HepG2 (cell line): ENCODE measurements around the gene RPS2. TPM values are rescaled to one million over a fixed set of nuclear protein-coding genes. Genes with fewer than 3 reads are reported as not detected.

Experiments
- EHMT2 ChIP-seq: fragments of 200-600 bp; sonication (generic); IDR thresholded peaks from 2 replicates; pipeline ENCODE4 v1.7.0; 2017; ENCODE audit warnings: antibody characterized with exemption, low read depth, low read length, borderline replicate concordance
- GFI1 ChIP-seq: sonication (generic); formaldehyde crosslinking; IDR thresholded peaks from 2 replicates; pipeline ENCODE4 v1.5.0; 2020; ENCODE audit warnings: missing genetic modification reagents, mild to moderate bottlenecking, borderline replicate concordance
- NFRKB ChIP-seq: fragments of 450-650 bp; IDR thresholded peaks from 2 replicates; pipeline ENCODE4 v1.6.1; 2017
- PITX1 ChIP-seq: sonication (generic); formaldehyde crosslinking; IDR thresholded peaks from 2 replicates; pipeline ENCODE4 v1.5.1; 2020; ENCODE audit warnings: mild to moderate bottlenecking, missing genetic modification reagents
- RFX1 ChIP-seq: fragments of 450-650 bp; IDR thresholded peaks from 2 replicates; pipeline ENCODE4 v1.6.1; 2017
- SRY ChIP-seq: sonication (generic); formaldehyde crosslinking; IDR thresholded peaks from 2 replicates; pipeline ENCODE4 v1.8.0; 2022; ENCODE audit warnings: mild to moderate bottlenecking, missing genetic modification reagents
- TAF15 ChIP-seq: fragments of 200-400 bp; formaldehyde crosslinking; IDR thresholded peaks from one replicate; pipeline ENCODE4 v1.6.1; 2018; ENCODE audit warnings: mild to moderate bottlenecking, low read depth, low read length; ENCODE audit not compliant: poor library complexity, severe bottlenecking
- TEAD2 ChIP-seq: sonication (generic); formaldehyde crosslinking; IDR thresholded peaks from 2 replicates; pipeline ENCODE4 v1.9.0; 2021; ENCODE audit warnings: missing genetic modification reagents
- TP53 ChIP-seq: sonication (generic); formaldehyde crosslinking; conservative IDR thresholded peaks from 2 replicates; pipeline ENCODE4 v1.4.0; 2020; ENCODE audit warnings: missing genetic modification reagents
- ZC3H4 ChIP-seq: sonication (generic); formaldehyde crosslinking; IDR thresholded peaks from 2 replicates; pipeline ENCODE4 v1.4.0; 2020; ENCODE audit warnings: missing genetic modification reagents, borderline replicate concordance
- ZNF713 ChIP-seq: sonication (generic); formaldehyde crosslinking; IDR thresholded peaks from 2 replicates; pipeline ENCODE4 v1.4.0; 2020; ENCODE audit warnings: mild to moderate bottlenecking, missing genetic modification reagents
- ZNF737 ChIP-seq: sonication (generic); formaldehyde crosslinking; IDR thresholded peaks from 2 replicates; pipeline ENCODE4 v1.5.0; 2020; ENCODE audit warnings: missing genetic modification reagents, mild to moderate bottlenecking, borderline replicate concordance
- ZNF780A ChIP-seq: sonication (generic); formaldehyde crosslinking; IDR thresholded peaks from 2 replicates; pipeline ENCODE4 v1.8.0; 2022; ENCODE audit warnings: mild to moderate bottlenecking, missing genetic modification reagents, moderate library complexity
- polyA plus RNA-seq, 8 experiments: library from polyadenylated mRNA; depleted of rRNA in 3 of 8; stranded (reverse) in 7 of 8; unstranded in 1 of 8; fragments of >200 nt; fragmentation: Illumina TruSeq in 4 of 8; extraction: Trizol in 4 of 8; gene quantifications; 2 replicates each; pipeline versions ENCODE4 v1.2.1 to v1.2.3, GENCODE V29; 2011 to 2016; ENCODE audit warnings: low read depth in 4 of 8, missing spikeins in 1 of 8, mixed read lengths in 1 of 8; ENCODE audit not compliant: insufficient read depth in 1 of 8
- total RNA-seq, 5 experiments: library from RNA; depleted of rRNA; stranded (reverse); fragments of >200 nt; fragmentation: Illumina TruSeq; extraction: Trizol; gene quantifications; 2 replicates each; pipeline ENCODE4 v1.2.3, GENCODE V29; 2016; ENCODE audit warnings: low read depth in 1 of 5
- TF ChIP-seq, protein P1 (sequence below): sonication (generic); formaldehyde crosslinking; IDR thresholded peaks from 2 replicates; pipeline ENCODE4 v1.4.0; 2020; ENCODE audit warnings: mild to moderate bottlenecking, missing genetic modification reagents
- TF ChIP-seq, protein P2 (sequence below): sonication (generic); formaldehyde crosslinking; IDR thresholded peaks from 2 replicates; pipeline ENCODE4 v1.8.1; 2022; ENCODE audit warnings: mild to moderate bottlenecking, missing genetic modification reagents
- TF ChIP-seq, protein P3 (sequence below): sonication (generic); formaldehyde crosslinking; IDR thresholded peaks from 2 replicates; pipeline ENCODE4 v1.8.1; 2023; ENCODE audit warnings: mild to moderate bottlenecking, moderate library complexity, missing genetic modification reagents
- TF ChIP-seq, protein P4 (sequence below): sonication (generic); formaldehyde crosslinking; IDR thresholded peaks from 2 replicates; pipeline ENCODE4 v1.4.0; 2020; ENCODE audit warnings: missing genetic modification reagents

RPS2 gene
- total and polyA plus RNA-seq, 2 of the 13 experiments (the other 11 are each of a cell fraction or from before 2014, with no cell fraction given) = 1,908 to 4,514 TPM

DNA sequence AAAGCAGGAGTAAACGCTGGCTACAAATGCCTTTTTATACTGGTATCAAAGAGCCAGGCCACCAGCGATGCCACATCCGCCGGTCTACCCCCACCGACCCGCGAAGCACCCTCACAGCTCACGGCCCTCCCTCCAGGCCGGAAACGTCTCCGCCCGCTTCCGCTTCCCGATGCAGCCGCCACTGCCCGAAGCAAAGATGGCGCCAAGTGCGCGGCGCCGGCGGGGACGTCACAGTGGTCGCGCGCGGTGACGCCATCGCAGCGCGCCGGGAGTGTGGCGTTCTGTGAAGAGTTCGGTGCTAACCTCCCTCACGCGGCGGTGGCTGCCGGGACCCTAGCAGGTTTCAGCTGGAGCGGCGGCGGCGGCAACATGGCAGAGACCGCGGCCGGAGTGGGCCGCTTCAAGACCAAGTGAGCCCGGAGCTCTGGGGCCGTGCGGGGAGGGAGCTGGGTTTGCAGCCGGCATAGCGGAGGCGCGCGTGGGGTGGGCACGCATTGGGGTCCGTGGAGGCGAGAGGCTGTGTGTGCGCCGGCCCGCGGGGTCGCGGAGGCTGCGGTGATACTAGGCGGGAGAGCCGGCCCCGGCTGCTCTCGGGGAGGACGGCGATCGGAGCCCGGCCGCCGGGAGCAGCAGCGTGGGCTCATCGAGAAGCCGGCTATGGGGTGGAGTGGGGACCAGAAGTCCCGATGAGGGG, 7.3 kb upstream of the RPS2 start, which contains the start of gene TBL3 (continued):
- TF ChIP-seq GFI1 (peak; percentile 64; the same call in 1 of the 2 replicates), EHMT2 (no peak), ZNF737 (peak; percentile 50; the same call in 1 of the 2 replicates), SRY (CRISPR knock-in tag) (peak; percentile 39; the same call in 1 of the 2 replicates), RFX1 (no peak), PITX1 (CRISPR knock-in tag) (peak; percentile 78; the same call in 1 of the 2 replicates), NFRKB (no peak), ZC3H4 (CRISPR knock-in tag) (no peak), ZNF713 (CRISPR knock-in tag) (peak; percentile 96), TEAD2 (CRISPR knock-in tag) (no peak), ZNF780A (CRISPR knock-in tag) (no peak; the same call in 1 of the 2 replicates), TP53 (CRISPR knock-in tag) (peak; percentile 33; the same call in 1 of the 2 replicates), TAF15 (no peak)
- TF ChIP-seq, protein P1, sequence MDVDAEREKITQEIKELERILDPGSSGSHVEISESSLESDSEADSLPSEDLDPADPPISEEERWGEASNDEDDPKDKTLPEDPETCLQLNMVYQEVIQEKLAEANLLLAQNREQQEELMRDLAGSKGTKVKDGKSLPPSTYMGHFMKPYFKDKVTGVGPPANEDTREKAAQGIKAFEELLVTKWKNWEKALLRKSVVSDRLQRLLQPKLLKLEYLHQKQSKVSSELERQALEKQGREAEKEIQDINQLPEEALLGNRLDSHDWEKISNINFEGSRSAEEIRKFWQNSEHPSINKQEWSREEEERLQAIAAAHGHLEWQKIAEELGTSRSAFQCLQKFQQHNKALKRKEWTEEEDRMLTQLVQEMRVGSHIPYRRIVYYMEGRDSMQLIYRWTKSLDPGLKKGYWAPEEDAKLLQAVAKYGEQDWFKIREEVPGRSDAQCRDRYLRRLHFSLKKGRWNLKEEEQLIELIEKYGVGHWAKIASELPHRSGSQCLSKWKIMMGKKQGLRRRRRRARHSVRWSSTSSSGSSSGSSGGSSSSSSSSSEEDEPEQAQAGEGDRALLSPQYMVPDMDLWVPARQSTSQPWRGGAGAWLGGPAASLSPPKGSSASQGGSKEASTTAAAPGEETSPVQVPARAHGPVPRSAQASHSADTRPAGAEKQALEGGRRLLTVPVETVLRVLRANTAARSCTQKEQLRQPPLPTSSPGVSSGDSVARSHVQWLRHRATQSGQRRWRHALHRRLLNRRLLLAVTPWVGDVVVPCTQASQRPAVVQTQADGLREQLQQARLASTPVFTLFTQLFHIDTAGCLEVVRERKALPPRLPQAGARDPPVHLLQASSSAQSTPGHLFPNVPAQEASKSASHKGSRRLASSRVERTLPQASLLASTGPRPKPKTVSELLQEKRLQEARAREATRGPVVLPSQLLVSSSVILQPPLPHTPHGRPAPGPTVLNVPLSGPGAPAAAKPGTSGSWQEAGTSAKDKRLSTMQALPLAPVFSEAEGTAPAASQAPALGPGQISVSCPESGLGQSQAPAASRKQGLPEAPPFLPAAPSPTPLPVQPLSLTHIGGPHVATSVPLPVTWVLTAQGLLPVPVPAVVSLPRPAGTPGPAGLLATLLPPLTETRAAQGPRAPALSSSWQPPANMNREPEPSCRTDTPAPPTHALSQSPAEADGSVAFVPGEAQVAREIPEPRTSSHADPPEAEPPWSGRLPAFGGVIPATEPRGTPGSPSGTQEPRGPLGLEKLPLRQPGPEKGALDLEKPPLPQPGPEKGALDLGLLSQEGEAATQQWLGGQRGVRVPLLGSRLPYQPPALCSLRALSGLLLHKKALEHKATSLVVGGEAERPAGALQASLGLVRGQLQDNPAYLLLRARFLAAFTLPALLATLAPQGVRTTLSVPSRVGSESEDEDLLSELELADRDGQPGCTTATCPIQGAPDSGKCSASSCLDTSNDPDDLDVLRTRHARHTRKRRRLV = 0 out of 2 replicates have a peak, but pooled peaks have one; percentile 71
- TF ChIP-seq, protein P2, sequence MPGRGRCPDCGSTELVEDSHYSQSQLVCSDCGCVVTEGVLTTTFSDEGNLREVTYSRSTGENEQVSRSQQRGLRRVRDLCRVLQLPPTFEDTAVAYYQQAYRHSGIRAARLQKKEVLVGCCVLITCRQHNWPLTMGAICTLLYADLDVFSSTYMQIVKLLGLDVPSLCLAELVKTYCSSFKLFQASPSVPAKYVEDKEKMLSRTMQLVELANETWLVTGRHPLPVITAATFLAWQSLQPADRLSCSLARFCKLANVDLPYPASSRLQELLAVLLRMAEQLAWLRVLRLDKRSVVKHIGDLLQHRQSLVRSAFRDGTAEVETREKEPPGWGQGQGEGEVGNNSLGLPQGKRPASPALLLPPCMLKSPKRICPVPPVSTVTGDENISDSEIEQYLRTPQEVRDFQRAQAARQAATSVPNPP (CRISPR knock-in tag) = no peak
- TF ChIP-seq, protein P3, sequence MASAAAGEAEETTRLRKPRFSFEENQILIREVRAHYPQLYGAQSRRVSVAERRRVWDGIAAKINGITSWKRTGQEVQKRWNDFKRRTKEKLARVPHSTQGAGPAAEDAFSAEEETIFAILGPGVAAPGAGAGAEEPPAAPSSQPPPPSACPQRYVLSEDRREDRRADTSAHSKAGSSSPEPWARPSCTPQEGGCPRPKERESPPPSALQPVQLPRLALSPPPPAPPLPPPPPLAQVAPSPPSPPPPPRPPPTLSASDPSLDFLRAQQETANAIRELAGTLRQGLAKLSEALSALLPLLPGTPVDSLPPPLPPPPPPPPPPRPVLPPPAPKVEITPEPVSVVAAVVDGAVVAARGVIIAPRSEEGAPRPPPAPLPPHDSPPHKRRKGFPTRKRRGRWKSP (CRISPR knock-in tag) = no peak
- TF ChIP-seq, protein P4, sequence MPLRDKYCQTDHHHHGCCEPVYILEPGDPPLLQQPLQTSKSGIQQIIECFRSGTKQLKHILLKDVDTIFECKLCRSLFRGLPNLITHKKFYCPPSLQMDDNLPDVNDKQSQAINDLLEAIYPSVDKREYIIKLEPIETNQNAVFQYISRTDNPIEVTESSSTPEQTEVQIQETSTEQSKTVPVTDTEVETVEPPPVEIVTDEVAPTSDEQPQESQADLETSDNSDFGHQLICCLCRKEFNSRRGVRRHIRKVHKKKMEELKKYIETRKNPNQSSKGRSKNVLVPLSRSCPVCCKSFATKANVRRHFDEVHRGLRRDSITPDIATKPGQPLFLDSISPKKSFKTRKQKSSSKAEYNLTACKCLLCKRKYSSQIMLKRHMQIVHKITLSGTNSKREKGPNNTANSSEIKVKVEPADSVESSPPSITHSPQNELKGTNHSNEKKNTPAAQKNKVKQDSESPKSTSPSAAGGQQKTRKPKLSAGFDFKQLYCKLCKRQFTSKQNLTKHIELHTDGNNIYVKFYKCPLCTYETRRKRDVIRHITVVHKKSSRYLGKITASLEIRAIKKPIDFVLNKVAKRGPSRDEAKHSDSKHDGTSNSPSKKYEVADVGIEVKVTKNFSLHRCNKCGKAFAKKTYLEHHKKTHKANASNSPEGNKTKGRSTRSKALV (CRISPR knock-in tag) = 0 out of 2 replicates have a peak, but pooled peaks have one; percentile 38
